Eye (tissue), 1 donor: ENCODE data around the gene DDX50.
A peak's percentile ranks its signal among the peaks of the same experiment; 100 is the strongest.
"Not testable (repeated sequence)": the region's sequence is repeated elsewhere in the genome, so short reads cannot be mapped to it uniquely, and the experiment has no call there.

Experiments
- DNase-seq: peaks from one replicate; pipeline ENCODE4 v3.0.0-alpha.2; 2015

Gene DDX50, protein sequence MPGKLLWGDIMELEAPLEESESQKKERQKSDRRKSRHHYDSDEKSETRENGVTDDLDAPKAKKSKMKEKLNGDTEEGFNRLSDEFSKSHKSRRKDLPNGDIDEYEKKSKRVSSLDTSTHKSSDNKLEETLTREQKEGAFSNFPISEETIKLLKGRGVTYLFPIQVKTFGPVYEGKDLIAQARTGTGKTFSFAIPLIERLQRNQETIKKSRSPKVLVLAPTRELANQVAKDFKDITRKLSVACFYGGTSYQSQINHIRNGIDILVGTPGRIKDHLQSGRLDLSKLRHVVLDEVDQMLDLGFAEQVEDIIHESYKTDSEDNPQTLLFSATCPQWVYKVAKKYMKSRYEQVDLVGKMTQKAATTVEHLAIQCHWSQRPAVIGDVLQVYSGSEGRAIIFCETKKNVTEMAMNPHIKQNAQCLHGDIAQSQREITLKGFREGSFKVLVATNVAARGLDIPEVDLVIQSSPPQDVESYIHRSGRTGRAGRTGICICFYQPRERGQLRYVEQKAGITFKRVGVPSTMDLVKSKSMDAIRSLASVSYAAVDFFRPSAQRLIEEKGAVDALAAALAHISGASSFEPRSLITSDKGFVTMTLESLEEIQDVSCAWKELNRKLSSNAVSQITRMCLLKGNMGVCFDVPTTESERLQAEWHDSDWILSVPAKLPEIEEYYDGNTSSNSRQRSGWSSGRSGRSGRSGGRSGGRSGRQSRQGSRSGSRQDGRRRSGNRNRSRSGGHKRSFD

DNA sequence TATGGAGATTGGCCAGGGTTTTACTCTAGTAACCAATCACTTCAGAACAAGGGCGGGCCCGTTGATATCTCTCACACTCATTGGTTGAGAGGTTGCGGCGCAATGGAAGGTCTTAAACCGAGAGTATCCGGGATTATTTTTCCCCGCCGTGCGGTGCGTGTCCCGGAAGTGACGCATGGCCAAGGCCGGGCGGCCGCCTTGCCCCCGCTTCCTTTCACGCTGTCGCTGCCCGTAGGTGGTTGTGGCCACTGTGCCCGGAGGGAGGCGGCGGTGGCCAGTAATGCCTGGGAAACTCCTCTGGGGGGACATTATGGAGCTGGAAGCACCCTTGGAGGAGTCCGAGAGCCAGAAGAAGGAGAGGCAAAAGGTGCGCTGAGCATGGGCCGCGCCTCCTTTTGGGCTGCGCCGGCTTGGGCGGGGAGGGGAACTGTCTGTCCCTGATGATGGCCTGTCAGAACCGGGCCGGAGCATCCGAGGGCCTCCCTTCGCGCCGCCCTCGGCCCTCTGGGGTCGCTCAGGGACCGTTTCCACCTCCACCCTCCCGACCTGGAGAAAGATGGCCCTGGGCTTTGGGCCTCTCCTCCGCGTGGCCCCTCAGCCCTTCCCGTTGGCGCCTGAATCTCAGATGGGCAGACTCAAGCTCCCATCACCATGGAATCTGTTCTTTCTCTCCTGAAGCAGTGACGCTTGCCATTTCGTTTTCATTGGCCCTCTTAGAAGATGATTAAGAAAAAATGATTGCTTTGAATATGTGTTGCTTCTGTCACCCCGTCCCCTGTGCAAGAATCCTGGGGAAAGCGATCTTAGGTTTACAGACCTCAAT is at the start of gene DDX50:
Gene DDX50 (plus strand): TSS at position 211 of the 823 bp plus-strand sequence. CDS start 70 bp downstream, at position 281.
- DNase-seq = peak; percentile 100

DNA sequence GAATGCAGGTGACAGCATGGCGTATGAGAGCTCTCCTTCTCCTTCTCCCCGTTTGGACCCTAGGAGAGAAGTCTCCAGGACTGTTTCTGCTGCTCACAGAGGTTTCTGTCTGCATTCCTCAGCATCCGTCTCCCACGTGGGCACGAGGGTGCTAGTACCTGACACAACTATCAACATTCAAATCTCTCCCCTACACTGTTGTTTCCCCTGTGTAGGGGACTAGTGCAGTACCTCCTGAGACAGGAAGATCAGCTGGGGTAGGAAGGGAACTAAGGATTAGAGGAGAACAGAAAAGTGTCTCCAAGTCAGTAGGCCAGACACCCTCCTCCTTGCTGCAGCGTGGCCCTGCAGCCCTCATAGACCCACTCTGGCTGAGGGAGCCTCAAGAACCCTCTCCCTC is 44.8 kb upstream of the DDX50 start:
- no peak for DNase-seq

DNA sequence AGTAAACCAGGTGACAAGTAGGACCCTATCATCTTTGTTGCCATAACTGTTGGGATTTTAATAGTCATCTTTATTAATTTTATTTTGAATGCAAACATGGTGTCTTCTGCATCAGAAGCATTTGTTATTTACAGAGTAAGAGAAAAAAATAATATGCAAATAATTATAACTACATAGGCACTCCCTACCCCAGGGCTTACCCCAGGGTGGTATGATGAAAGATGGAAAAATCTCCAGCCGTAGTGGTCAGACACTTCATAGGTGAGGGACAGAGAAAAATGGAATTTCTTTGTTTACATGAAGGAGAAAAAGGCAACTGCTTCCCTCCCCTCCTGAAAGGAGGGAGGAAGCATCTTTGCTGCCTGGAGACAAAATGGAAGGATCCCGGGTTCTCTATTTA is 44.1 kb upstream of the DDX50 start:
- DNase-seq = no peak

DNA sequence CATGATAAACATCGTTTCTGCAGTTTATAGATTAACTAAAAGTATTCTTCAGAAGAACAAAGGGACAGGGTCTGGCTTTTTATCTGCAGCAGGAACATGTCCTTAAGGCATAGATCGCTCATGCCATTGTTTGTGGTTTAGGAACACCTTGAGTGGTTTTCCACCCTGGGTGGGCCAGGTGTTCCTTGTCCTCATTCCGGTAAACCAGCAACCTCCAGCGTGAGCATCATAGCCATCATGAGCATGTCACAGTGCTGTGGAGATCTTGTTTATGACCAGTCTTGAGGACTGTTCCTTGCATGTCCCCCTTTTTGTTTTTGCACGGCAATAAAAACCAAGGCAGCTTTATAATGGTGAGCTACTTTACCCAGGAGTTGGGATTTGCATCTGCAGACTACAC is 39.9 kb upstream of the DDX50 start:
- DNase-seq = no peak

DNA sequence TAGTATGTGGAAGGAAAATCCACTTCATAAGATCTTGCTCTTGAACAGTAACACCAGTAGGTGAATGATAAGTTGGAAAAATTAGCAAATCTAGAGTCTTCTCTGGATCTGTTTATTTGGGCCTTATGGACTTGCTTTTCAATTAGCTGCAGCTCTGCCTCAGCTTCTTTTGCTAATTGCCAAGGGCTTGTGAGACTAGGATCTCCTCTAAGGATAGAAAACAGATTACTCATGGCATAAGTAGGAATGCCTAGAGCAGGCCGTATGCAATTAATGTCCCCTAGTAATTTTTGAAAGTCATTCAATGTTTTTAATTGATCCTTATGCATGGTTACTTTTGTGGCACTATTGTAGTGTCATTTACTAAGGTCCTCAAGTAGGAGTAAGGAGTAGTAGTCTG is 36.5 kb upstream of the DDX50 start:
- DNase-seq = no peak

DNA sequence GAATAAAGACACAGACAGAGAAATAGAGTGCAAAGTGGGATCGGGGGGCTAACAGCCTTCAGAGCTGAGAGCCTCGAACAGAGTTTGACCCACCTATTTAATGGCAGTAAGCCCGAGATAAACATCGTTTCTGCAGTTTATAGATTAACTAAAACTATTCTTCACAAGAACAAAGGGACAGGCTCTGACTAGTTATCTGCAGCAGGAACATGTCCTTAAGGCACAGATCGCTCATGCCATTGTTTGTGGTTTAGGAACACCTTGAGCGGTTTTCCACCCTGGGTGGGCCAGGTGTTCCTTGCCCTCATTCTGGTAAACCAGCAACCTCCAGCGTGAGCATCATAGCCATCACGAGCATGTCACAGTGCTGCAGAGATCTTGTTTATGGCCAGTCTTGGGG is 32.9 kb upstream of the DDX50 start:
- DNase-seq = not testable (repeated sequence)

DNA sequence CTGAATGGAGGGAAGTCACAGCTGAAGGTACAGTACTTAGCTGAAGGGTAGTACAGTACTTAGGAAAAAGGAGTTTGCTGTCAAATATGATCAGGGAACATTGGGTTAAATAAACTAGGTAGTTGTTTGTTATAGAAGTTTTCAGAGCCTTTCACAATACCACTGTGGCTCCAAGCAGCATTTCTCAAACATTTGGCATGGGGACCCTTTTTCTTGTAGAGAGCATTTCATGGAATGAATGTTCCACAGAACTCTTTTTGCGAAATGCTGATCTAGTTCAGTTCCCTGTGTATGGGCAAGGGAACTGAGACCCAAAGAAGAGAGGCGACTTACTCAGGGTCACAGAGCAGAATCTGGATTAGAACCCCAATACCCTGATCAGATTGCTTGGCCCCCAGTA is 31.5 kb upstream of the DDX50 start:
- DNase-seq = no peak

DNA sequence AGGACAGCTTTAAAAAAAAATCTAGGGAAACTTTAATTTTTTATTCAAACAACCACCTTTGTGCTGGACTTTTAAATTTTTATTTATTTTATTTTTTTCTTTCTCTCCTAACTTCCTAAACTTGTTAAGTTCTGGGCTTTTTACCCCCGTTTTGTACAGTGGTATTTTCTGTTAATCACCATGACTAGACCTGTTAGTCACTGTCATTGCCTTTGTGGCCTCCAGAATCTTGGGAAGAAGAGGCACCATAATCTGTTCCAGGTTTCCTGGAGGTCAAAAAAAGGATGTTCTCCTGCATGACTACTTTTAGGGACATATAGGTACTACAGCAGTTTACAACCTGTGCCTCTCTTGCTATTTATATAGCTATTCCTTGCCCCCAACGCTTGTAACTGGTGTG is 31.1 kb upstream of the DDX50 start:
- no peak for DNase-seq

DNA sequence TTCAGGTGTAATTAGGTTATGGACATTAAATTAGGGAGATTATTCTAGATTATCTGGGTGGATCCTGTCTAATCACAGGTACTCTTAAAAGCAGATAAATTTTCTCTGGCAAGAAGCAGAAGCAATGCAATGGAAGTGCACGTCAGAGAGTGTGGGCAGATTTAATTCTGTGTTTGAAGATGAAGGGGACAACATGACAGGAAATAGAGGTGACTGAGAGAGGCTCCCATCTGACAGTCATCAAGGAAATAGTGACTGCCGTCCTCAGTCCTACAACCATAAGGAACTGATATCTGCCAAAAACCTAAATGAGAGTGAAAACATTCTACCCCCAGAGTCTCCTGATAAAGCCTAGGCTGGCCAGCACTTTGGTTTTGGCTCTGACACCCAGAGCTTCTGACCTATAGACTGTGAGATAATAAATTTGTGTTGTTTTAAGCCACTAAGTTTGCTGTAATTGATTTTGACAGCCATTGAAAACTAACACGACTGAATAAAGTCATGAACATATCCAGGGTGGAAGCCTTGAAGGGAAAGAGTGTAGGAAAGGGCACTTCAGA is 30.5 kb upstream of the DDX50 start:
- peak; percentile 33 for DNase-seq

DNA sequence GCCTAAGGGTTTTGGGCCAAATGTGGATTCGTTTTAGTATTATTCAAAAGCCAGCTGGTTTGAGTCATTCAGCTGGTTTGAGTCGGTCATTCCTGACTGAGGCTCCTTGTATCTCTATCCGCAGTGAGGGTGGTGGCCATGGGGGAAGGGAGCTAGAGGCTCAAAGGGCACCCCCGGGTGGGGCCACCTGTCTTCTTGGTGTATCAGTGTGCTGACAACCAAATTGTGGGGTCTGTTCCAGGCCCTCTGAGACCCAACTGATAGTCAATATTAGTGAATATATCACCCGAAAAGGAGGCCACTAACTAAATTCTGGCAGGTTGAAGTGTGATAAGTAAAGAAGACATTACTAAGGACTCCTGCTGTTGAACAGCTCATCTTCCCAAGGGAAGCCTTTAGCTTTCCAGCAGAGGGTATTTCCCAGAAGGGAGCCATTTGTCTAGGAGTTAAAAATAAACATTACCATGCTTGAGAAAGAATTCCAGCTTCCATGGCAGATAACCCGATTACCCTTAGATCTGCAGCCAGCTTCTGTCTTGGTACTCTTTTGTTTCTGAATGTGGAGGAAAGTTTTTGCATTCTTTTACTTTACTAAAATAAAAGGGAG is 29.9 kb upstream of the DDX50 start:
- DNase-seq = peak; percentile 57

DNA sequence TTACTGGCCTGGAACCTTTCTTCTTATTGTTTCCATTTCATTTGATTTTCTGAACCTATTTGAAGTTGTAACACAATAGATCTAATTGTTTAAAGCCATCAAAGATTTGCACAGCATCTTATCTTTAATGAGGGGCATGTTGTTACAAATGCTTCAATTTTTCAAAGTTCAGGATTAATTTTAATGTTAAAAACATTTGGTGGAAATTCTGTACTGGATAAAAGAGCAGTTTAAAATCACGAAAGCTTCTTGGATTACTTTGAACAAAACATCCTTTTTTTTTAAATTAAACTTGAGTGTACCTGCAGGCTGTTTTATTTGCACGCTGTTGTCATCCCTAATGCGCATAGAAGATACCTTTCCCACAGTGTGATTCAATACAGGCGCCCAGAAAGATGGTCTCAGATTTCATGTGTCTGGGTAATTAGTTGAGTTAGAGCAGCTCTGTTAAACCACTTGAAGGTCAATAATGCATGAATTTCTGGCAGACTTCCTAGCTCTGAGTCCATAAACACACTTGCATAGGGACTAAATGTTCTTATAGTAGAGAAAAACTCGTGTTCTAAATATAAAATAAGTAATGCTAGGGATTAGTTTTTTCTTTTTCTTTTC is 29.3 kb upstream of the DDX50 start:
- peak; percentile 89 for DNase-seq

DNA sequence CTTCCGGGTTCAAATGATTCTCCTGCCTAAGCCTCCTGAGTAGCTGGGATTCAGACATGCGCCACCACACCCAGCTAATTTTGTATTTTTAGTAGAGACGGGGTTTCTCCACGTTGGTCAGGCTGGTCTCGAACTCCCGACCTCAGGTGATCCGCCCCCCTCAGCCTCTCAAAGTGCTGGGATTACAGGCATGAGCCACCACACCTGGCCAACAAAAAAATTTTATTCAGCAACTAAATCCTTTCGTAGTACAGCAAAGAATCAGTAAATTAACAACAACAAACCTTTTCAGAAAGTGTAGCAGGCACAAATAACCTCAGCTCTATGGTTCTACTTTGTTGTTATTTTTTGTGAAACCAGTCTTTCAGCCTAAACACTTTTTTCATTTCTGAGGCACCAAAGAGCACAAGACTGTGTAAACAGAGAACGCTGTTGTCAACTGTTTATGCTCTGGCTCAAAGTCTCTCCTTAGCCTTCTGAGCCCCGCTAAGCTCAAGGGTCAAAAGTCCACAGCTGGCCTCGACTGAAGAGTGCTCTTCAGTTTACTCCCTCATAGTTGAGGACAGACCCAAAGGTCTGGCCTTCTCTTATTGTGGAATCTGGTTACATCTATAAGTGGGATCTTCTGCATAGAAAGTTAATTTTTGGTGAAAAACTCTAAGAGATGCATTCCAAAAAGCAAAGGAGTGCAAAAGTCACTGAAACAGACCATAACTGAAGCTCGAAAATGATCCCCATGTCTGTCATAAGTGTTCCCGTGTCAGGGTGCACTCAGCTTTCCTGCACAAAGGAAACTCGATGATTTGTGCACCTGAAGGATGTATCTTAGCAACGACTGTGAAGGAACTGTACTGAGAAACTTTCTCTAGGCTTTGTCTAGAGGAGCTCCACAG is 24.6 kb upstream of the DDX50 start:
- DNase-seq = peak; percentile 74

DNA sequence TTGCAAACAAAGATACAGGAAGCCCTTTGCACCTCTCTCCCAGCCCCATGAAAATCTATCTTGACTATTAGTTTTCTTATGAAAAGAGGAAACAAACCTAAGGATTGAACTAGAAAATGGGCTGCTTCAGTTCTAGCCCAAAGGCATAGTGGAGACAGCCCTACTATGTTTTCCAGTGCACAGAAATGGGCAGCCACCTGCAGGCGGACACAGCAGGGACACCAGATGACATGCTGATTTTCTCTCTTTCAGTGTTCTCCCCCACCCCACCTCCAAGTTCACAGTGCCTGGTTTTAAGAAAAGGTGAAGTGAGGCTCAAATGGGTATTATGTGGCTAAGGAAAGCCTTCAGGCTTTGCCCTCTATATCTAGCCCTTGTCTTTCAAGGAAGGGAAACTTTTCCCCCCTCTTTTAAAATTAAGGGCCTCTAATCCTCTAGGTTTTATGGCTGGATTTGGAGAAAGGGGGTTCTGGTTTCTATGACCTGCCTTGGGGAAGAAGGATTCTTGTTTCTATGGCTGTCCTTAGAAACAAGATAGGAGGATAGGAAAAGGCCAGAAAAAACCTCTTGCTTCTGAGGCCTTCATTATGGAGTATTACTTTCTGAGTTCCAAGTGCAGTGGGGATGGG is 23.5 kb upstream of the DDX50 start:
- DNase-seq = no peak

DNA sequence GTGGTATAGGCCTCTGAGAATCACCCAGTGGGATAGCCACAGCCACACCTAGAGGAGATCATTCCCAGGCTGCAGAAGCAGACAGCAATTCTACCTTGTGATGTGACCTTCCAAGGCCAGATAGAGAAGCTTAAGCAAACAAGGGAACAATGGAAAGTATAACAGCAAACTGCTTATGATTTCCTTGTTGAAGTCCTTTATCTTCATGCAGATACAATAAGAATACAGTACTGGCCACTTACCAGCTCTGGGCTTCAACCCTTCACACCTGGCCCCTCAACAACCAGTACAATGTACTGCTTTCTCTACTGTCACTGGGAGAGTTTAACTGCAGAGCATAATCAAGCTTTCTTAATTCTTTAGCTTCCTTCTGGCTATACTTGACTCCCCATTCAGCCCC is 22.6 kb upstream of the DDX50 start:
- DNase-seq = no peak

DNA sequence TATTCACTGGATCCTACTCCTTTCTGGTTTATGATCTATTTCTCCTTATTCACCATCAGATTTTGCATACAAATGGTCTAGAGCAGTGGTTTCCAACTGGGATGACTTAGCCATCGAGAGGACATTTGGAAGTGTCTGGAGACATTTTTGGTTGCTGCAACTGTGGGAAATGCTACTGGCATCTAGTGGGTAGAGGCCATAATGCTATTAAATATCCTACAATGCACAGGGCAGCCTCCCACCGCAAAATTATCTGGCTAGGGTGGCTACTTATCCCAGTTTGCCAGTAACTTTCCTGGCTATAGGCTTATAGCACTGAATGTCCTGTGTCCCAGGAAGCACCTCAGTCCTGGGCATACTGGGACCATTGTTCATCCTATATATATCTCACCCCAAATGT is 21.5 kb upstream of the DDX50 start:
- no peak for DNase-seq

DNA sequence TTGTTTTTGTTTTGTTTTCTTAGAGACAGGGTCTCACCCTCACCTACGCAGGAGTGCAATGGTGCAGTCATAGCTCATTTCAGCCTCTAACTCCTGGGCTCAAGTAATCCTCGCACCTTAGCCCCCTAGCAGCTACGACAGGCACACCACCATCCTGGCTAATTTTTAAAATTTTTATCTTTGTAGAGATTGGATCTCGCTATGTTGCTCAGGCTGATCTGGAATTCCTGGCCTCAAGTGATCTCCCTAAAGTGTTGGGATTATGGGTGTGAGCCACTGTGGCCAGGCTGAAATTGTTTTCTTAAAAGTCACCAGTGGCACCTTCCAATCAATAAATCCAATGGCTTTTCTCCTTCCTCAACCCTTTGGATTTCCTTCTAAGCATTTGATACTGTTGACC is 20.9 kb upstream of the DDX50 start:
- no peak for DNase-seq

DNA sequence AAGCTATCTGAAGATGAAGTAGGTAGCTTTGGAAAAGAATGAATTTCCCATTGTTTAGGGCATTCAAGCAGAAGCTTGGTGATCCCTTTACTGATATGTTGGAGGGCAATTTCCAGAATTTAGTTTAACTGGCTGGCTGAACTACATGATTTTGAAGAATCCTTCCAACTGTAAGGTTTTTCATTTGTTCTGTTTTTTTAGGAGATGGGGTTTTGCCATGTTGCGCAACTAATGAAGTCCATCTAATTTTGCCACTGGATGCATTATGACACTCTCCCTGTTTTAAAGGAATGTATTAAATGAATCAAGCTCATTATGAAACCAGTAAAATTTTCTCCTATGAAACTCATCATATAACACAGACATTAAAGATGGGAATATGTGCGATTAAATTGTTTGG is 6.1 kb upstream of the DDX50 start:
- no peak for DNase-seq

DNA sequence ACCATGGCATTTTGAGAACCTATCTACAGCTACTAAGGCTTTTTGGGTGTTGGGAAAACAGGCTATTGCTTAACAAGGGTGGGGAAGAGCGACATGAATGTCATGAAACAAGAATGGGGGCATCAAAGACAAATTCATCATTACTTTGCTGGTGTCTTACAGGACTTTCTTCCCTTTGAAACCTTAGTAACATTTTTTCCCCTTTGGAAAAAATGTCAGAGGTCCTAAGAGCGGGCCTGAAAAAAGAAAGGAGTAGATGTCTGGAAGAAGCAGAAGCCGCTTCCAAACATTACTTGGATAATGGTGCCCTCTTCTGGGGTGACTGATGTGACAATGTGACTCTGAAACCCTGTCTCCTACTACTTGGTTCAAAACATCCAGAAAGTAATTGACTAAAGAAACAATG is 3.8 kb upstream of the DDX50 start:
- peak; percentile 87 for DNase-seq

DNA sequence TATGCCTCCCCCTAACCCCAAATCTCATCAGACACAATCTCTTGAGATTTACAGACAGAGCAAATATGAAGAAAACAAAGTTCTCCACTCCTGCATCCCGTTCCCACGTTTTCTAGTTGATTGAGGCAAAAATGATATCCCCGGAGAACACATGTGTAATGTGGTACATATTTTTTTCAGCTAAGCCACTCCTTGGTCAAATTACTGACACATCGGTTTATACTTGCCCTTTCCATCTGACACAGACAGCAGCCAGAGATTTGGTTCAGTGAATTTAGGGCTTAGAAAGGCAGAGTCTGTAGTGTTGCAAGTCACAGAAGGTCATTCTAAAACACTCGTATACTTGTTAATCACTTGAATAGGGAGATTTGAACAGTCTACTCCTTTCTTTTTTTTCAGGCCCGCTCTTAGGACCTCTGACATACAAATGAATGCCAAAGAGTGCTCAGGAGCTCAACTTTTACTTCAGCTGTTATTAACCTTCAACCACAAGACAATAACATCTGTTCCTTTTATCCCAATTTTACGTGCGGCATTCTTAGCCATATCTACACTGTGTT is 1.8 kb upstream of the DDX50 start:
- DNase-seq = no peak

DNA sequence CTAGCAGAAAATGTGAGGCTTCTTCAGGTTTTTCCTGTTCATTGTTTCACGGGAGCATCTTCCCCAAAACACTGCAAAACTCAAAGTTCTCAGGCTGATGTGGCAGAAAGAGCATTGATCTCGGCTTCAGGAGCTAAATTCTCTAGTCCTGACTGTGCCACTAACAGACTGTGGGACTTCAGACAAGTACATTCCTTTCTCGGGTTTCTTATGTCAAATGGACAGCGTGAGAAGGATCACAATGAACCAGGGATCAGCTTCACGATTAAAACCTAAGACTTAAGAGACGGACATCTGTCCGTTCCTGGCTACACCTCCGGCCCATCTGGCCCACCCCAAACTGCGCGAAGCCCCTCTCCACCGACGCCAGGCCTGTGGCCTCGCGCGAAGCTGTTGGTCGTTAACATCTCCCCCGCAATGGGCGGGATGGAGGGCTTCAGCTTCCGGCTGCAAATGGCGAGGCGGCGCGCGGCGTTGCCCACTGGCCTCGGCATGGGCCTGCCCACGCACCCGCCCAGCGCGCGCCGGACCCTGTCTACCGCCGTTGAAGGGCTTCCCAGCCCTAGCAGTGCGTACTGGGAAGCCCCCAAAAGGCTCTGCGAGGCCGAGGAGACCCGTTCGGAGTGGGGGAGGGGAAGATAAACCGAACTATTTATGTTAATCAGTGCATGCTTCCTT is 549 bp upstream of the DDX50 start:
- no peak for DNase-seq
